ENCODE results near the gene CBLN4. TPM values are rescaled to one million over a fixed set of nuclear protein-coding genes. Genes with fewer than 3 reads are reported as not detected.

The CBLN4 gene
- total and polyA plus RNA-seq, 9 of the 15 experiments (the other 6 are each of a cell fraction or from before 2014, with no cell fraction given): not detected

DNA sequence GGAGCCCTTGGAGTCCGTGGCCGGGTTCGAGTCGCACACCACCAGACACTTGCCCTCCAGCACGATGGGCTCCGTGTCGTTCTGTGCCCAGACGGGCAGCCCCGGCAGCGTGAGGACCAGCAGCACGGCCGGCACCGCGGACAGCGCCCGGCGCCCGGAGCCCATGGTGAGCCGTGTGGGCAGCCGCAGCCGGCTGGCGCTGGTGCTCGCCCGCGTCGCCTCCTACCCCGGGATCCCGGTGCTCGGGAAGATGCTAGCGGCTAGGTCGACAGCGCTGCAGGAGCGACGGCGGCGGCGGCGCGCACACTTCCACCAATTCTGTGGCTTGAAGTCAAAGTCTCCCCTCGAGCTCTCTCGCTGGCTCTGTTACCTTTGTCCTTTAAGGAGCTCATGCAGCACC lies 1.3 kb downstream of the CBLN4 start:
- Histone ChIP-seq H3K27me3 (ENCODE audit: control insufficient read depth in 2 of 2, insufficient read depth in 2 of 2, low read length in 2 of 2) (no peaks in the 10 kb centered on the region), H4K20me1 (replicated peaks; ENCODE audit: control insufficient read depth, insufficient read depth, low read length) (no peaks in the 10 kb centered on the region), H3K4me1 (replicated peaks in 1 of 2; ENCODE audit: control insufficient read depth in 2 of 2, insufficient read depth in 2 of 2, low read length in 2 of 2) (no peaks in the 10 kb centered on the region), H3K4me2 (ENCODE audit: insufficient read depth, low read length) (no peak overlapping the region), H3K9me3 (replicated peaks; ENCODE audit: control insufficient read depth, insufficient read depth, low read depth, low read length) (no peaks in the 10 kb centered on the region), H3K9ac (ENCODE audit: insufficient read depth in 1 of 2, low read depth in 2 of 2, low read length in 2 of 2) (no peak overlapping the region), H3K27ac (ENCODE audit: extremely low read depth, low read depth, low read length) (no peak overlapping the region), H3K36me3 (ENCODE audit: control insufficient read depth, insufficient read depth, low read length) (no peaks in the 10 kb centered on the region), H3K4me3 (no peak overlapping the region), H3K9me1 (ENCODE audit: control insufficient read depth, insufficient read depth, low read length) (no peaks in the 10 kb centered on the region), H2AFZ (ENCODE audit: low read depth, low read length) (no peak overlapping the region), H3K79me2 (ENCODE audit: control insufficient read depth, insufficient read depth, low read length) (no peaks in the 10 kb centered on the region)
- 8% methylated on average over 21 of the region's 41 CpGs for WGBS (ENCODE audit: insufficient coverage, low coverage, missing lambda C conversion rate)
- ChIA-PET CTCF (ENCODE audit: low intra/inter-chr PET ratio) (no interaction called here), POLR2A (no interaction called here)
- DNase-seq (ENCODE audit: extremely low read depth in 1 of 4, low spot score in 3 of 4): no peak
- TF ChIP-seq, protein P1, sequence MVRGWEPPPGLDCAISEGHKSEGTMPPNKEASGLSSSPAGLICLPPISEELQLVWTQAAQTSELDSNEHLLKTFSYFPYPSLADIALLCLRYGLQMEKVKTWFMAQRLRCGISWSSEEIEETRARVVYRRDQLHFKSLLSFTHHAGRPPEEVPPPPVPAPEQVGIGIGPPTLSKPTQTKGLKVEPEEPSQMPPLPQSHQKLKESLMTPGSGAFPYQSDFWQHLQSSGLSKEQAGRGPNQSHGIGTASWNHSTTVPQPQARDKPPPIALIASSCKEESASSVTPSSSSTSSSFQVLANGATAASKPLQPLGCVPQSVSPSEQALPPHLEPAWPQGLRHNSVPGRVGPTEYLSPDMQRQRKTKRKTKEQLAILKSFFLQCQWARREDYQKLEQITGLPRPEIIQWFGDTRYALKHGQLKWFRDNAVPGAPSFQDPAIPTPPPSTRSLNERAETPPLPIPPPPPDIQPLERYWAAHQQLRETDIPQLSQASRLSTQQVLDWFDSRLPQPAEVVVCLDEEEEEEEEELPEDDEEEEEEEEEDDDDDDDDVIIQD (CRISPR knock-in tag; IDR thresholded peaks at IDR 0.05): no peak
- TF ChIP-seq, protein P2, sequence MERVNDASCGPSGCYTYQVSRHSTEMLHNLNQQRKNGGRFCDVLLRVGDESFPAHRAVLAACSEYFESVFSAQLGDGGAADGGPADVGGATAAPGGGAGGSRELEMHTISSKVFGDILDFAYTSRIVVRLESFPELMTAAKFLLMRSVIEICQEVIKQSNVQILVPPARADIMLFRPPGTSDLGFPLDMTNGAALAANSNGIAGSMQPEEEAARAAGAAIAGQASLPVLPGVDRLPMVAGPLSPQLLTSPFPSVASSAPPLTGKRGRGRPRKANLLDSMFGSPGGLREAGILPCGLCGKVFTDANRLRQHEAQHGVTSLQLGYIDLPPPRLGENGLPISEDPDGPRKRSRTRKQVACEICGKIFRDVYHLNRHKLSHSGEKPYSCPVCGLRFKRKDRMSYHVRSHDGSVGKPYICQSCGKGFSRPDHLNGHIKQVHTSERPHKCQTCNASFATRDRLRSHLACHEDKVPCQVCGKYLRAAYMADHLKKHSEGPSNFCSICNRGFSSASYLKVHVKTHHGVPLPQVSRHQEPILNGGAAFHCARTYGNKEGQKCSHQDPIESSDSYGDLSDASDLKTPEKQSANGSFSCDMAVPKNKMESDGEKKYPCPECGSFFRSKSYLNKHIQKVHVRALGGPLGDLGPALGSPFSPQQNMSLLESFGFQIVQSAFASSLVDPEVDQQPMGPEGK (CRISPR knock-in tag; IDR thresholded peaks at IDR 0.05; ENCODE audit: borderline replicate concordance): no peak
- TF ChIP-seq MEF2A (IDR thresholded peaks at IDR 0.05; ENCODE audit: control insufficient read depth, low read depth, low read length): no peak
- TF ChIP-seq ZNF445 (CRISPR knock-in tag; IDR thresholded peaks at IDR 0.05; ENCODE audit: low read depth): no peak
- TF ChIP-seq CXXC5 (CRISPR knock-in tag; IDR thresholded peaks at IDR 0.05): no peak
- intact Hi-C loops (cut with micrococcal nuclease): no loop called here
- no TSS peak for BruUV-seq (replicated peaks)
- FAIRE-seq: no peak
- in situ Hi-C loops (cut with MboI): no loop called here
- ATAC-seq: no peak

Measured in K562 (cell line).